GM19395 (cell line): Measurements from ENCODE around the gene KHK.
A peak's percentile ranks its signal among the peaks of the same experiment; 100 is the strongest.

ENCODE experiments used
- ATAC-seq: cut with Tn5 transposase; IDR thresholded peaks from one replicate; pipeline ENCODE4 v1.9.1; 2021; ENCODE audit warnings: mild to moderate bottlenecking, moderate library complexity; ENCODE audit not compliant: unreplicated experiment

KHK gene

GRCh38 chr2:27080603-27080936 lies 6.0 kb upstream of the KHK start:
- no peak for ATAC-seq

GRCh38 chr2:27081984-27082772 lies 4.4 kb upstream of the KHK start:
- ATAC-seq = no peak

- ATAC-seq = no peak
Measured at GRCh38 chr2:27082773-27083409, 3.7 kb upstream of the KHK start.

GRCh38 chr2:27083410-27084296 lies 2.9 kb upstream of the KHK start:
- ATAC-seq = no peak

- ATAC-seq = no peak
Measured at GRCh38 chr2:27084297-27085061, 2.1 kb upstream of the KHK start.

GRCh38 chr2:27085062-27085672 lies 1.4 kb upstream of the KHK start:
- no peak for ATAC-seq

- no peak for ATAC-seq
Measured at GRCh38 chr2:27085673-27086089, 891 bp upstream of the KHK start.

- ATAC-seq = peak; percentile 77
Measured at GRCh38 chr2:27086090-27086723, 365 bp upstream of the KHK start.

GRCh38 chr2:27087823-27088410 lies 1.3 kb downstream of the KHK start:
- no peak for ATAC-seq

GRCh38 chr2:27088634-27089033 lies 2.1 kb downstream of the KHK start:
- ATAC-seq = no peak

GRCh38 chr2:27089111-27089954 lies 2.8 kb downstream of the KHK start:
- ATAC-seq = no peak

GRCh38 chr2:27091746-27092695 lies 5.4 kb downstream of the KHK start:
- ATAC-seq = no peak

GRCh38 chr2:27092696-27093429 lies 6.3 kb downstream of the KHK start:
- ATAC-seq = no peak

- ATAC-seq = no peak
Measured at GRCh38 chr2:27093430-27094352, 7.1 kb downstream of the KHK start.

GRCh38 chr2:27094353-27094984 lies 7.9 kb downstream of the KHK start:
- ATAC-seq = no peak

GRCh38 chr2:27095427-27095744 lies 8.8 kb downstream of the KHK start:
- no peak for ATAC-seq
